Upper lobe of left lung (tissue), 4 donors: Measurements from ENCODE around the gene ELP4.

Experiments used
- CTCF ChIP-seq, 6 experiments: fragments of 450-650 bp in 4 of 6; fragments of 200-600 bp in 2 of 6; sonication (generic) in 2 of 6; IDR thresholded peaks; one replicate each; pipeline ENCODE4 v1.5.1; 2016 to 2019; ENCODE audit warnings: antibody characterized with exemption in 6 of 6
- EP300 ChIP-seq, 4 donors: sonication (generic); formaldehyde crosslinking; IDR thresholded peaks; one replicate each; pipeline ENCODE4 v1.5.1; 2017; ENCODE audit warnings: antibody characterized with exemption in 4 of 4, control low read depth in 2 of 4
- POLR2A ChIP-seq, 4 donors: fragments of 450-650 bp; IDR thresholded peaks; one replicate each; pipeline ENCODE4 v1.5.1; 2016 to 2017; ENCODE audit warnings: antibody characterized with exemption in 4 of 4, mild to moderate bottlenecking in 2 of 4
- POLR2AphosphoS5 ChIP-seq, 2 donors: sonication (generic); formaldehyde crosslinking; IDR thresholded peaks; one replicate each; pipeline ENCODE4 v1.5.1; 2017; ENCODE audit warnings: antibody characterized with exemption in 2 of 2

DNA sequence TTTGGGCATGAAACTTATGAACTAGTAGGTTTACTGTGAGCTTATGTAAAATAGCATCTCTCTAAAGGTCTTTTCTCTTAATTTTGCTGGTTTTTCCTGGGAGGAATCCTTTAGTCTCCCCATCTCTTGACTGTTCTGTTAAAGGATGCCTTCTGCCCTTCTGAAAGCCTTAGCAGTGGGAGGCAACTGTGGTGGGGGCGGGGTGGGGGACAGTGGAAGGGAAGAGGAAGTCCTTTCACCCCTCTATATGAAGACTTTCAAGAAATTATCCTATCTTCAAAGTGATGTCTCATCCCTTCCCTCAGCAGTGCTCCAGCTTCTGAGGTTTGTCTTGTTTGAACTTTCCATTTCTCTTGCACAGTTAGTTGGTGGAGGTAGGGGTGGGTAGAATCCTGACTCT lies 73.1 kb downstream of the ELP4 start:
- no peak for TF ChIP-seq POLR2A (IDR thresholded peaks at IDR 0.05)
- no peak for TF ChIP-seq POLR2AphosphoS5 (IDR thresholded peaks at IDR 0.05)
- no peak for TF ChIP-seq CTCF (IDR thresholded peaks at IDR 0.05)
- no peak for TF ChIP-seq EP300 (IDR thresholded peaks at IDR 0.05)
